22Rv1 (cell line): ENCODE results near the gene OPTC.

ENCODE experiments used
- H3K27ac ChIP-seq: fragments of 450-650 bp; 2 replicates; pipeline ENCODE4 v1.5.1; 2017
- ZFX ChIP-seq: fragments of 450-650 bp; IDR thresholded peaks from 2 replicates; pipeline ENCODE4 v1.6.1; 2017; ENCODE audit warnings: antibody characterized with exemption, borderline replicate concordance
- TF ChIP-seq, protein P1 (sequence below): fragments of 450-650 bp; IDR thresholded peaks from 2 replicates; pipeline ENCODE4 v1.5.1; 2017; ENCODE audit warnings: mild to moderate bottlenecking

Gene OPTC

DNA sequence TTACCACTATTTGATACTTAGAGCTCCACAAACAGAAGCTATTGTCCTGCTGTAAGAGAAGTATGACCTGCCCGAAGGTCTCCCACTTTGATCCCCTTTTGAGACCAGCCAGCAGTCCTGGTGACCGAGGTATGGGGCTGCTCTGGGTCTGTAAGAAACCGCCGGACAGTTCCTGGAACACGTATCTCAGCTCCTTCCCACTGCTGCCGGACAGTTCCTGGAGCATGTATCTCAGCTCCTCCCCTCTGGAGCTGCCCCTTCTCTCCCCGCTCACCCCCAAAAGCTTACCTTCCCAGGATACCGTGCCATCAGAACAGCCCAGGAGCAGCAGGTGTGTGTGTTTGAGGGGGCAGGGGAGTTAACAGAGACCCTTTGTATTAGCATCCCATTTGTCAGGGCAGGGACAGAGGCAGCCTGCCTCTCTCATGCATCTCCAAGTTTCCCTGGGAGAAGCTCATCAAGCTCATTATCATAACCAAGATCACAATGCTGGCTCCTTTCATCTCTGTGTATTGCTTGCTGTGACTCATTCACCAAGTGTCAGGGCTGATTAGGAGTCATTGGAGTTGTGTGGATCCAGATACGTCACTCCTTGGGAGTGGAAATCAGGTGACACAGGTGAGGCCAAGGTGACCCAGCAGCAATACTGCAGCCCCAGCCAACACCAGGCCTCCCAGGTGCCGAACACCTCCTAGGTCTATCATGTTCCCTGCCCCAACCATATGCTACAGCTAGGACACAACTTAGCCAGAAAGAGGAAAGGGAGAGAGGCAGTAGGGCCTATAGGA is 25.3 kb downstream of the OPTC start:
- H3K27ac ChIP-seq, result no peak overlapping the region
- no peak for TF ChIP-seq ZFX

- H3K27ac ChIP-seq, result no peak overlapping the region
- TF ChIP-seq, protein P1, sequence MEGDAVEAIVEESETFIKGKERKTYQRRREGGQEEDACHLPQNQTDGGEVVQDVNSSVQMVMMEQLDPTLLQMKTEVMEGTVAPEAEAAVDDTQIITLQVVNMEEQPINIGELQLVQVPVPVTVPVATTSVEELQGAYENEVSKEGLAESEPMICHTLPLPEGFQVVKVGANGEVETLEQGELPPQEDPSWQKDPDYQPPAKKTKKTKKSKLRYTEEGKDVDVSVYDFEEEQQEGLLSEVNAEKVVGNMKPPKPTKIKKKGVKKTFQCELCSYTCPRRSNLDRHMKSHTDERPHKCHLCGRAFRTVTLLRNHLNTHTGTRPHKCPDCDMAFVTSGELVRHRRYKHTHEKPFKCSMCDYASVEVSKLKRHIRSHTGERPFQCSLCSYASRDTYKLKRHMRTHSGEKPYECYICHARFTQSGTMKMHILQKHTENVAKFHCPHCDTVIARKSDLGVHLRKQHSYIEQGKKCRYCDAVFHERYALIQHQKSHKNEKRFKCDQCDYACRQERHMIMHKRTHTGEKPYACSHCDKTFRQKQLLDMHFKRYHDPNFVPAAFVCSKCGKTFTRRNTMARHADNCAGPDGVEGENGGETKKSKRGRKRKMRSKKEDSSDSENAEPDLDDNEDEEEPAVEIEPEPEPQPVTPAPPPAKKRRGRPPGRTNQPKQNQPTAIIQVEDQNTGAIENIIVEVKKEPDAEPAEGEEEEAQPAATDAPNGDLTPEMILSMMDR, result no peak
- no peak for TF ChIP-seq ZFX
These were observed 25.9 kb downstream of the OPTC start for GRCh38 chr1:203519896-203520295.

DNA sequence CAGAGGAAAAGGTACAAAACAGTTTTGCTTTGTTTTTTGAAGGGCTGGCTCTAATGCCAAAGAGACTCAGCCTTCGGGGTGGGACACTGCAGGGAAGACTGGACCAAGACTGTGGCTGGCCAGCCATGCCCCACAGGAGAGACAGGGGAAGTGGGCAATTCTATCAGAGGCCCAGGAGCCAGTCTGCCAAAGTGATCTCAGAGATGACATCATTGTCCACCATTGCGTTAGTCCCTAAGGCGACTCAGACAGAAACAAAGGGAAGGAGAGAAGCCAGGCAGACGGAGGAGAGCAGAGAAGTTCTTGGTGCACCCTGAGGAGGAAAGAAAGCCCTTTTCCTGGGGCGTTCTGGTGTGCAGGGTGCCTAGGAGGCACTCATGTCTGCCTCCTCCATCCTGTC is 26.4 kb downstream of the OPTC start:
- no peak overlapping the region for H3K27ac ChIP-seq
- TF ChIP-seq, protein P1, result no peak
- no peak for TF ChIP-seq ZFX

DNA sequence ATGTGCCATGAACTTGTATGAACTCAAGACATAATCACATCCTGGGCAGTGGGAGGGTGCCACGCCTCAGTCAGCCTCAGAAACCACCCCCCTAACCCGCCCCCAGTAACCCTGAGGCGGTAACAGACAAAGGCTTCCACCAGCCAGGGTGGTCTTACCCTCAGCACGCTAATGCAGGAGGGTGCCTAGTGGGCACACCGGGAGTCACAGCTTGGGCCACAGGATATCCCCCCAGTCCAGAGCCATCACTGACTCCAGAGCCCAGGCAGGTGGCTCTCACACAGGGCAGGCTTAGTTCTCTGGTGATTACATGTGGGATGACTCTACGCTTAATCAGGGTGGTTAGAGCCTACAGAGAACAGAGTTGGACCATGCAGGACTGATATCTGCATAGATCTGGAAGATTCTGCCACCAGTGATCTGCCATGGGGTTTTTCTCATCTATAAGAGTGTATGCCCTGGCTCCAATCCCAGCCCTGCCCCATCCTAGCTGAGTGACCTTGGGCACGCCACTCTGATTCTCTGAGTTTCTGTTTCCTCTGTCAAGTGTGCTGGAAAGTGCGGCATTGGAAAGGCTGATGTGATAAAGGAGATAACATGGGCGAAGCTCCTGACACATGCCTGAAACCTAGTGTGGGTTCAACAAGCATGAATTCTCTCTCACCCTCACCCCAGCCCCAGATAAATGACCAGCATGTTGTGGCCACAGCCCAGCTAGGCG is 27.3 kb downstream of the OPTC start:
- TF ChIP-seq, protein P1, result no peak
- TF ChIP-seq ZFX, result no peak
- no peak overlapping the region for H3K27ac ChIP-seq

- no peak for TF ChIP-seq ZFX
- TF ChIP-seq, protein P1, result no peak
- H3K27ac ChIP-seq, result no peak overlapping the region
These were observed 27.9 kb downstream of the OPTC start for GRCh38 chr1:203521812-203522211.

- no peak for TF ChIP-seq ZFX
- TF ChIP-seq, protein P1, result no peak
- H3K27ac ChIP-seq, result no peak overlapping the region
These were observed 28.3 kb downstream of the OPTC start for GRCh38 chr1:203522237-203522636.

DNA sequence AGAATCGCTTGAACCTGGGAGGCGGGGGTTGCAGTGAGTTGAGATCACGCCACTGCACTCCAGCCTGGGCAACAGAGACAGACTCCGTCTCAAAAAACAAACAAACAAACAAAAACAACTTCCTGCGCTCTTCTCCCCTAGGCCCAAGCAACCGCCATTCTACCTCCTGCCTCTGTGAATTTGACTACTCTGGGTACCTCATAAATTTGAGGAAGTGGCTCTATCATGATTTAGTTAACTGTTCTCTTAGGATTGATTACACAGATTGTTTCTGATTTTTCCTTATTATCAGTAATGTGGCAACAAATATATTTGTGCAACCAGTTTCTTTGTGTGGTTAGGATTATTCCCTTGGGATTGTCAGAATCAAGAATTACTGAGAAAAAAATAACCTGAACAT is 29.7 kb downstream of the OPTC start:
- TF ChIP-seq ZFX, result no peak
- TF ChIP-seq, protein P1, result no peak

More for the DNA sequence above, 29.7 kb downstream of the OPTC start:
- no peak overlapping the region for H3K27ac ChIP-seq
